HEK293 (cell line): ENCODE measurements around the gene CLIP4.

ENCODE experiments used
- CTCF ChIA-PET: fragments of 350-600 bp; formaldehyde crosslinking; extraction: SDS; loops from one replicate; lab custom pipeline; 2021; ENCODE audit warnings: antibody characterized with exemption; lab: Yijun Ruan, JAX
- POLR2A ChIA-PET: fragments of 300-600 bp; formaldehyde crosslinking; extraction: SDS; loops from one replicate; lab custom pipeline; 2020; ENCODE audit warnings: antibody characterized with exemption, inconsistent platforms; lab: Yijun Ruan, JAX
- H3K27ac ChIP-seq: fragments of 200-500 bp; sonication (Bioruptor generic); 2 replicates; pipeline ENCODE4 v1.5.1; 2014; ENCODE audit warnings: low read depth, low read length, control low read depth, inconsistent platforms; ENCODE audit errors: extremely low read depth
- H3K36me3 ChIP-seq, 2 experiments: fragments of 200-500 bp in 1 of 2; sonication (Bioruptor generic) in 1 of 2; 1 replicate in 1 of 2; 2 replicates in 1 of 2; pipeline ENCODE4 v1.5.1; 2014 to 2017; ENCODE audit warnings: inconsistent platforms in 2 of 2, low read length in 2 of 2; ENCODE audit not compliant: control insufficient read depth in 2 of 2, insufficient read depth in 1 of 2
- H3K4me1 ChIP-seq: fragments of 200-500 bp; sonication (Bioruptor generic); 2 replicates; pipeline ENCODE4 v1.5.1; 2014; ENCODE audit warnings: mild to moderate bottlenecking, low read length, inconsistent platforms; ENCODE audit not compliant: control insufficient read depth, insufficient read depth
- H3K4me3 ChIP-seq: 2 replicates; pipeline ENCODE4 v1.5.1; 2011; ENCODE audit warnings: low read depth, mild to moderate bottlenecking, control low read depth, low read length, moderate library complexity
- H3K9me3 ChIP-seq: fragments of 200-500 bp; sonication (Bioruptor generic); 2 replicates; pipeline ENCODE4 v1.5.1; 2014; ENCODE audit warnings: low read depth, low read length, inconsistent platforms; ENCODE audit not compliant: control insufficient read depth, insufficient read depth
- GLIS1 ChIP-seq: fragments of 450-650 bp; formaldehyde crosslinking; IDR thresholded peaks from 2 replicates; pipeline ENCODE4 v1.5.1; 2016; ENCODE audit warnings: missing biosample characterization, missing genetic modification characterization
- HOXD13 ChIP-seq: sonication (generic); formaldehyde crosslinking; IDR thresholded peaks from 2 replicates; pipeline ENCODE4 v1.8.0; 2022; ENCODE audit warnings: missing genetic modification reagents, borderline replicate concordance
- KLF16 ChIP-seq: fragments of 450-650 bp; formaldehyde crosslinking; IDR thresholded peaks from 2 replicates; pipeline ENCODE4 v1.5.1; 2017; ENCODE audit warnings: missing biosample characterization, missing genetic modification characterization
- SP3 ChIP-seq: fragments of 450-650 bp; formaldehyde crosslinking; IDR thresholded peaks from 2 replicates; pipeline ENCODE4 v1.5.1; 2016; ENCODE audit warnings: missing biosample characterization, missing genetic modification characterization
- SP7 ChIP-seq: fragments of 450-650 bp; formaldehyde crosslinking; IDR thresholded peaks from 2 replicates; pipeline ENCODE4 v1.5.1; 2016; ENCODE audit warnings: missing biosample characterization, missing genetic modification characterization
- ZBTB17 ChIP-seq: fragments of 450-650 bp; formaldehyde crosslinking; IDR thresholded peaks from 2 replicates; pipeline ENCODE4 v1.5.1; 2016; ENCODE audit warnings: missing biosample characterization, missing genetic modification characterization
- ZNF121 ChIP-seq: fragments of 450-650 bp; formaldehyde crosslinking; IDR thresholded peaks from 2 replicates; pipeline ENCODE4 v1.5.1; 2016; ENCODE audit warnings: missing biosample characterization, missing genetic modification characterization
- ZNF174 ChIP-seq: fragments of 450-650 bp; formaldehyde crosslinking; IDR thresholded peaks from 2 replicates; pipeline ENCODE4 v1.5.0; 2017; ENCODE audit warnings: missing biosample characterization, mild to moderate bottlenecking, missing genetic modification characterization
- ZNF175 ChIP-seq: fragments of 450-650 bp; formaldehyde crosslinking; IDR thresholded peaks from 2 replicates; pipeline ENCODE4 v1.5.1; 2016; ENCODE audit warnings: missing biosample characterization, missing genetic modification characterization
- ZNF202 ChIP-seq: fragments of 450-650 bp; formaldehyde crosslinking; IDR thresholded peaks from 2 replicates; pipeline ENCODE4 v1.5.1; 2016; ENCODE audit warnings: missing biosample characterization, missing genetic modification characterization, borderline replicate concordance
- ZNF23 ChIP-seq: fragments of 450-650 bp; formaldehyde crosslinking; IDR thresholded peaks from 2 replicates; pipeline ENCODE4 v1.5.1; 2016; ENCODE audit warnings: missing biosample characterization, missing genetic modification characterization, borderline replicate concordance
- ZNF248 ChIP-seq: fragments of 450-650 bp; formaldehyde crosslinking; IDR thresholded peaks from 2 replicates; pipeline ENCODE4 v1.5.1; 2017; ENCODE audit warnings: missing biosample characterization, missing genetic modification characterization
- ZNF311 ChIP-seq: fragments of 450-650 bp; formaldehyde crosslinking; IDR thresholded peaks from 2 replicates; pipeline ENCODE4 v1.5.1; 2017; ENCODE audit warnings: missing biosample characterization, missing genetic modification characterization, borderline replicate concordance
- ZNF510 ChIP-seq: fragments of 450-650 bp; formaldehyde crosslinking; IDR thresholded peaks from 2 replicates; pipeline ENCODE4 v1.5.1; 2018; ENCODE audit warnings: mild to moderate bottlenecking, missing genetic modification characterization, missing biosample characterization; ENCODE audit not compliant: insufficient replicate concordance
- ZNF530 ChIP-seq: fragments of 450-650 bp; formaldehyde crosslinking; IDR thresholded peaks from 2 replicates; pipeline ENCODE4 v1.5.1; 2016; ENCODE audit warnings: low read depth, missing biosample characterization, missing genetic modification characterization
- ZNF549 ChIP-seq: fragments of 450-650 bp; IDR thresholded peaks from 2 replicates; pipeline ENCODE4 v1.5.1; 2018; ENCODE audit warnings: missing biosample characterization, missing genetic modification characterization, mild to moderate bottlenecking, inconsistent platforms, moderate library complexity
- ZNF660 ChIP-seq: fragments of 450-650 bp; IDR thresholded peaks from 2 replicates; pipeline ENCODE4 v1.5.1; 2018; ENCODE audit warnings: missing biosample characterization, mild to moderate bottlenecking, missing genetic modification characterization
- ZNF785 ChIP-seq: fragments of 450-650 bp; formaldehyde crosslinking; IDR thresholded peaks from 2 replicates; pipeline ENCODE4 v1.5.1; 2016; ENCODE audit warnings: missing biosample characterization, missing genetic modification characterization
- TF ChIP-seq, protein P1 (sequence below): fragments of 450-650 bp; formaldehyde crosslinking; IDR thresholded peaks from 2 replicates; pipeline ENCODE4; 2016; ENCODE audit warnings: missing biosample characterization, missing genetic modification characterization
- TF ChIP-seq, protein P2 (sequence below): IDR thresholded peaks from 2 replicates; pipeline ENCODE4 v1.6.1; 2011; ENCODE audit warnings: mild to moderate bottlenecking, low read depth, low read length, borderline replicate concordance
- TF ChIP-seq, protein P3 (sequence below): fragments of 450-650 bp; formaldehyde crosslinking; IDR thresholded peaks from 2 replicates; pipeline ENCODE4 v1.5.1; 2016; ENCODE audit warnings: missing biosample characterization, missing genetic modification characterization

The CLIP4 gene

DNA sequence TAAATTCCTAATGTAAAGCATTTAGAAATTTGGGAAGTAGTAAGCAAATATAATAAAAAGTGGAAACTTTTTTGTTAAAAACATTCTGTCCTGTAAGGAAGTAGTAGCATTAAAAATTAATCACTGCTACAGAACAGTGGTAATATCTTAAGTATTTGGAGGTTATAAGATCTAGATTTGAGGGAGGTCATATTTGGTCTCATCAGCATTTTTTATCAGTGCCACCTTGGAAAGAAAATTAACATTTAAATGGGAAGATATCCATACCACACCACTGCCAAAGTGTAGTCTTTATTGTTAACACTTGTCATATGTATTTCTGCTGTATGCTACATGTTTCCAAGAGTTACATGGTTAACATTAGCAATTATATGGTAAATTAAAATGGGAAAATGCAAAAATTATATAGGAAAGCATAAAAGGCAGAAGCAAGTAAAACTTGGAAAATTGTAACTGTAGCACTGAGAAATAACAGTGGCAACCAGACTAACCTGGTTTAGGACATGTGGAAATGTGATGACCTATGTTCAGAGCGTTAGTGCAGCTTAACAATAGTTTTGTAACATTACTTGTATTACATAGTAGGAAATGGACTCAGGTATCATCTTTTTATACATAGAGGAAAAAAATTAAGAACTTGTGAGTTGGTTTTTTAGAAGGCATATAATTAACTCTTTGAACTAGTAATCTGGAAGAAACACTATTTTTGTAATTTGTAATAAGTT is 47.2 kb downstream of the CLIP4 start:
- Histone ChIP-seq H3K9me3 (no peaks in the 10 kb centered on the region), H3K27ac (no peak overlapping the region), H3K4me3 (no peak overlapping the region), H3K4me1 (peaks cover 8% of the 10 kb centered on the region; the same call in 1 of the 2 replicates), H3K36me3 (peaks cover 0 to 29% of the 10 kb centered on the region in 2 experiments; a peak in 2 of 3 replicates)
- ChIA-PET POLR2A (no interaction called here), CTCF (no interaction called here)
- TF ChIP-seq ZNF202 (no peak), SP7 (no peak), HOXD13 (CRISPR knock-in tag) (no peak), ZBTB17 (tag by site-specific recombination) (no peak), ZNF660 (no peak), ZNF121 (no peak), ZNF175 (tag by site-specific recombination) (no peak), ZNF549 (tag by site-specific recombination) (no peak), ZNF311 (tag by site-specific recombination) (no peak)
- TF ChIP-seq, protein P1, sequence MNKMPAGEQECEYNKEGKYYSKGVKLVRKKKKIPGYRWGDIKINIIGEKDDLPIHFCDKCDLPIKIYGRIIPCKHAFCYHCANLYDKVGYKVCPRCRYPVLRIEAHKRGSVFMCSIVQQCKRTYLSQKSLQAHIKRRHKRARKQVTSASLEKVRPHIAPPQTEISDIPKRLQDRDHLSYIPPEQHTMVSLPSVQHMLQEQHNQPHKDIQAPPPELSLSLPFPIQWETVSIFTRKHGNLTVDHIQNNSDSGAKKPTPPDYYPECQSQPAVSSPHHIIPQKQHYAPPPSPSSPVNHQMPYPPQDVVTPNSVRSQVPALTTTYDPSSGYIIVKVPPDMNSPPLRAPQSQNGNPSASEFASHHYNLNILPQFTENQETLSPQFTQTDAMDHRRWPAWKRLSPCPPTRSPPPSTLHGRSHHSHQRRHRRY (tag by site-specific recombination), result no peak
- TF ChIP-seq, protein P2, sequence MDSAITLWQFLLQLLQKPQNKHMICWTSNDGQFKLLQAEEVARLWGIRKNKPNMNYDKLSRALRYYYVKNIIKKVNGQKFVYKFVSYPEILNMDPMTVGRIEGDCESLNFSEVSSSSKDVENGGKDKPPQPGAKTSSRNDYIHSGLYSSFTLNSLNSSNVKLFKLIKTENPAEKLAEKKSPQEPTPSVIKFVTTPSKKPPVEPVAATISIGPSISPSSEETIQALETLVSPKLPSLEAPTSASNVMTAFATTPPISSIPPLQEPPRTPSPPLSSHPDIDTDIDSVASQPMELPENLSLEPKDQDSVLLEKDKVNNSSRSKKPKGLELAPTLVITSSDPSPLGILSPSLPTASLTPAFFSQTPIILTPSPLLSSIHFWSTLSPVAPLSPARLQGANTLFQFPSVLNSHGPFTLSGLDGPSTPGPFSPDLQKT, result no peak
- TF ChIP-seq, protein P3, sequence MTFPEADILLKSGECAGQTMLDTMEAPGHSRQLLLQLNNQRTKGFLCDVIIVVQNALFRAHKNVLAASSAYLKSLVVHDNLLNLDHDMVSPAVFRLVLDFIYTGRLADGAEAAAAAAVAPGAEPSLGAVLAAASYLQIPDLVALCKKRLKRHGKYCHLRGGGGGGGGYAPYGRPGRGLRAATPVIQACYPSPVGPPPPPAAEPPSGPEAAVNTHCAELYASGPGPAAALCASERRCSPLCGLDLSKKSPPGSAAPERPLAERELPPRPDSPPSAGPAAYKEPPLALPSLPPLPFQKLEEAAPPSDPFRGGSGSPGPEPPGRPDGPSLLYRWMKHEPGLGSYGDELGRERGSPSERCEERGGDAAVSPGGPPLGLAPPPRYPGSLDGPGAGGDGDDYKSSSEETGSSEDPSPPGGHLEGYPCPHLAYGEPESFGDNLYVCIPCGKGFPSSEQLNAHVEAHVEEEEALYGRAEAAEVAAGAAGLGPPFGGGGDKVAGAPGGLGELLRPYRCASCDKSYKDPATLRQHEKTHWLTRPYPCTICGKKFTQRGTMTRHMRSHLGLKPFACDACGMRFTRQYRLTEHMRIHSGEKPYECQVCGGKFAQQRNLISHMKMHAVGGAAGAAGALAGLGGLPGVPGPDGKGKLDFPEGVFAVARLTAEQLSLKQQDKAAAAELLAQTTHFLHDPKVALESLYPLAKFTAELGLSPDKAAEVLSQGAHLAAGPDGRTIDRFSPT, result no peak

DNA sequence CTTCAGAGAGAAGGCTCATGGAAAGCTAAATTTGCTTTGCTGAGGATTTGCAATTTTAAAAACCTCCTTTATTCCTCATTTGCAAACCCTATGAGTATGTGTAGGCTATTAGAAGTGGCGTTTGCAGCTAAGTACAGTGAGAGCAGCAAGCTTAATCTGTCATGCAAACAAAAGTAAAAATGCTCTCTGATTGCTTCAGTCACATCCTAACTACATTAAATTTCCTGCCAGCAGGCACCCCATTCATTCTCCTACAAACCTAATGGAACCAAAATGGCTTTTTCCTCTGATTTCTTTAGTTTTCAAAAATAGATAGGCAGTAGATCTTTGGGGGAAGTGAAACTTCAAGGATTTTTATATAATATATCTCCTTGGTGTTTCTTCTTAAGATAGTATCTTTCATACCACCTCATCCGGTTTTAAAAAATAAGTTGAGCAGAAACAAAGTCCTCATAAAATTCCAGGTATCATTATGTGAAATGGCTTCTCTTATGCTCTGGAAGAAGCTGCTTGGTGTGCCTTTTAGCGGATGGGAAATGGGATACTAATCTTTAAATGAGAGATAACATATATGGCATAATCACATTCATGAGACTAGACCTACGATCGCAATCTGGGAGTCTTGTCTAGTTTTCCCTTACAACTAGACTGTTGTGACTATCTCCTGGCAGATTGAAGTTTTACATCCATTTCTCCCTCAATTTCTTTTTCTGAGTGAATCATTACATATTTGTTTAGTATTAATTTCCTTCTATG is 49.1 kb downstream of the CLIP4 start:
- Histone ChIP-seq H3K9me3 (no peaks in the 10 kb centered on the region), H3K36me3 (peaks cover 5 to 19% of the 10 kb centered on the region in 2 experiments), H3K27ac (no peak overlapping the region), H3K4me1 (peaks cover 8% of the 10 kb centered on the region; the same call in 1 of the 2 replicates), H3K4me3 (no peak overlapping the region)
- TF ChIP-seq ZNF785 (tag by site-specific recombination) (no peak), ZNF530 (tag by site-specific recombination) (no peak), KLF16 (tag by site-specific recombination) (no peak), ZNF510 (tag by site-specific recombination) (no peak), GLIS1 (tag by site-specific recombination) (no peak), ZNF174 (no peak), SP3 (tag by site-specific recombination) (no peak), ZNF248 (tag by site-specific recombination) (no peak), ZNF23 (no peak), ZBTB17 (tag by site-specific recombination) (no peak)
- POLR2A ChIA-PET, result no interaction called here
- CTCF ChIA-PET, result interaction anchor here (0.7 kb wide), 2 partner anchors 57 to 1061 kb away, joined by 3 read pairs; no protein-coding TSS in a partner anchor
